Mesenchymal stem cell (in vitro differentiated cells and primary cell): Measurements from ENCODE around the gene MCCC2. TPM values are rescaled to one million over a fixed set of nuclear protein-coding genes. Genes with fewer than 3 reads are reported as not detected.

ENCODE experiments used
- DNase-seq: peaks from one replicate; pipeline ENCODE4 v3.0.0-alpha.2; 2013
- H2AFZ ChIP-seq: one replicate; pipeline ENCODE4 v1.6.1; 2013; ENCODE audit warnings: low read depth, mild to moderate bottlenecking, control low read depth, inconsistent platforms, low read length, moderate library complexity
- H2AK5ac ChIP-seq: 2 replicates; pipeline ENCODE4 v1.6.1; 2013; ENCODE audit warnings: low read length, moderate library complexity, mild to moderate bottlenecking, inconsistent platforms; ENCODE audit not compliant: severe bottlenecking
- H2BK120ac ChIP-seq: one replicate; pipeline ENCODE4 v1.6.1; 2013; ENCODE audit warnings: low read depth, mild to moderate bottlenecking, inconsistent platforms, low read length, moderate library complexity
- H2BK12ac ChIP-seq, 2 experiments: one replicate each; pipeline ENCODE4 v1.6.1; 2013; ENCODE audit warnings: inconsistent platforms in 2 of 2, low read length in 2 of 2, mild to moderate bottlenecking in 2 of 2, moderate library complexity in 2 of 2, control low read depth in 1 of 2
- H2BK15ac ChIP-seq: one replicate; pipeline ENCODE4 v1.6.1; 2013; ENCODE audit warnings: mild to moderate bottlenecking, low read depth, inconsistent platforms; ENCODE audit not compliant: poor library complexity, severe bottlenecking
- H2BK5ac ChIP-seq: 2 replicates; pipeline ENCODE4 v1.6.1; 2013; ENCODE audit warnings: low read depth, mild to moderate bottlenecking, low read length, control low read depth, inconsistent platforms; ENCODE audit not compliant: poor library complexity, severe bottlenecking
- H3K14ac ChIP-seq, 2 experiments: one replicate each; pipeline ENCODE4 v1.6.1; 2013; ENCODE audit warnings: inconsistent platforms in 2 of 2, low read length in 2 of 2, control low read depth in 1 of 2, mild to moderate bottlenecking in 1 of 2, moderate library complexity in 1 of 2
- H3K18ac ChIP-seq, 2 experiments: one replicate each; pipeline ENCODE4 v1.6.1; 2013; ENCODE audit warnings: inconsistent platforms in 2 of 2, low read length in 2 of 2, control low read depth in 1 of 2, low read depth in 1 of 2, mild to moderate bottlenecking in 1 of 2
- H3K23ac ChIP-seq, 2 experiments: one replicate each; pipeline ENCODE4 v1.6.1; 2013; ENCODE audit warnings: inconsistent platforms in 2 of 2, low read length in 2 of 2, mild to moderate bottlenecking in 2 of 2, moderate library complexity in 2 of 2, control low read depth in 1 of 2
- H3K27ac ChIP-seq: 2 replicates; pipeline ENCODE4 v1.5.1; 2013; ENCODE audit warnings: mild to moderate bottlenecking, moderate library complexity, low read length, control low read depth, inconsistent platforms; ENCODE audit not compliant: poor library complexity, severe bottlenecking
- H3K27me3 ChIP-seq, 2 experiments: 2 replicates each; pipeline versions ENCODE4 v1.6.1 to v1.7.0; 2013; ENCODE audit warnings: low read length in 2 of 2, mild to moderate bottlenecking in 2 of 2, moderate library complexity in 2 of 2, control low read depth in 1 of 2, inconsistent platforms in 1 of 2; ENCODE audit not compliant: control insufficient read depth in 1 of 2, insufficient read depth in 1 of 2
- H3K36me3 ChIP-seq, 2 experiments: 2 replicates each; pipeline versions ENCODE4 v1.6.1 to v1.7.0; 2013; ENCODE audit warnings: low read length in 2 of 2, control low read depth in 1 of 2, inconsistent platforms in 1 of 2, low read depth in 1 of 2, mild to moderate bottlenecking in 1 of 2; ENCODE audit not compliant: insufficient read depth in 2 of 2, control insufficient read depth in 1 of 2
- H3K4ac ChIP-seq, 2 experiments: one replicate each; pipeline ENCODE4 v1.6.1; 2013; ENCODE audit warnings: inconsistent platforms in 2 of 2, low read length in 2 of 2, mild to moderate bottlenecking in 2 of 2, moderate library complexity in 2 of 2, control low read depth in 1 of 2, low read depth in 1 of 2
- H3K4me1 ChIP-seq: 2 replicates; pipeline ENCODE4 v1.6.1; 2013; ENCODE audit warnings: low read depth, low read length, control low read depth; ENCODE audit not compliant: control insufficient read depth, insufficient read depth
- H3K4me2 ChIP-seq: 2 replicates; pipeline ENCODE4 v1.6.1; 2013; ENCODE audit warnings: low read length, mild to moderate bottlenecking, inconsistent platforms; ENCODE audit not compliant: poor library complexity, severe bottlenecking
- H3K4me3 ChIP-seq, 2 experiments: 2 replicates each; pipeline versions ENCODE4 v1.5.1 to v1.7.0; 2013; ENCODE audit warnings: low read length in 2 of 2, mild to moderate bottlenecking in 2 of 2, control low read depth in 1 of 2, low read depth in 1 of 2; ENCODE audit not compliant: insufficient read depth in 1 of 2
- H3K79me1 ChIP-seq: replicated peaks from 2 replicates; pipeline ENCODE4 v1.6.1; 2013; ENCODE audit warnings: mild to moderate bottlenecking, control low read depth, low read length, inconsistent platforms; ENCODE audit not compliant: poor library complexity, severe bottlenecking
- H3K9ac ChIP-seq: 2 replicates; pipeline ENCODE4 v1.7.0; 2013; ENCODE audit warnings: mild to moderate bottlenecking, low read length, moderate library complexity
- H3K9me3 ChIP-seq: 2 replicates; pipeline ENCODE4 v1.7.0; 2013; ENCODE audit warnings: mild to moderate bottlenecking, low read length; ENCODE audit not compliant: control insufficient read depth
- H4K8ac ChIP-seq: one replicate; pipeline ENCODE4 v1.6.1; 2013; ENCODE audit warnings: inconsistent platforms, mild to moderate bottlenecking, low read length, moderate library complexity
- H4K91ac ChIP-seq: one replicate; pipeline ENCODE4 v1.6.1; 2013; ENCODE audit warnings: mild to moderate bottlenecking, low read length, inconsistent platforms
- WGBS: methylation state at CpG from one replicate; pipeline ENCODE4 v1.1.7; 2013; ENCODE audit warnings: mixed read lengths; 5-methylcytosine and 5-hydroxymethylcytosine counted together
- small RNA-seq: library from polyadenylated mRNA; stranded (forward); fragments of <200 nt; extraction: miRNeasy Mini kit (QIAGEN cat#:217004); gene quantifications from one replicate; pipeline ENCODE3, GENCODE V24; 2013; ENCODE audit warnings: low read depth

Gene MCCC2

DNA sequence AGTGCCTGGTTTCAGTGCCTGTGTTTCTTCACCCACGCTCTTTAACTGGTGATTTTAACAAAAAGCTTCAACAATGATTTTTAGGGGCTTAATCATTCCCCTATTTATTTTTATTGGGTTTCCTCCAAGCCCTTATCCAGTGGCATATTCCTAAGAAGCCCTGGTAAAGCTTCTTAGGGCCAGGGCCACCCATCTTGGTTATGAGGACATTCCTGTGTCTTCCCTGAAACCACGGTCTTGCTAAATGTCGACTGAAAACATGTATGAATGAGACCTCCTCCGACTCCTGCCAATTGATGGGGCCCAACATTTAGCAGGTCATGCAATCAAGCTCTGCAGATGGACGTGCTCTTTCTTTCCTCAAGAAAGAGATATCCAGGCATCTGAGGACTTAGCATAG lies 118.3 kb downstream of the MCCC2 start:
- Histone ChIP-seq H2AK5ac (no peak overlapping the region), H3K4ac (no peak overlapping the region), H4K8ac (no peak overlapping the region), H3K27ac (no peak overlapping the region), H3K79me1 (no peaks in the 10 kb centered on the region), H4K91ac (no peak overlapping the region), H3K18ac (no peak overlapping the region), H2AFZ (no peak overlapping the region), H3K4me3 (no peak overlapping the region), H3K27me3 (peaks cover 50 to 75% of the 10 kb centered on the region in 2 experiments), H3K9me3 (peaks cover 7% of the 10 kb centered on the region), H3K4me2 (no peak overlapping the region), H3K14ac (no peak overlapping the region), H3K36me3 (no peaks in the 10 kb centered on the region), H2BK15ac (no peak overlapping the region), H2BK120ac (no peak overlapping the region), H2BK5ac (no peak overlapping the region), H3K23ac (no peak overlapping the region), H3K9ac (no peak overlapping the region), H2BK12ac (no peak overlapping the region), H3K4me1 (no peaks in the 10 kb centered on the region)
- no peak for DNase-seq
- WGBS = 71% methylated on average over 5 of the region's 5 CpGs

DNA sequence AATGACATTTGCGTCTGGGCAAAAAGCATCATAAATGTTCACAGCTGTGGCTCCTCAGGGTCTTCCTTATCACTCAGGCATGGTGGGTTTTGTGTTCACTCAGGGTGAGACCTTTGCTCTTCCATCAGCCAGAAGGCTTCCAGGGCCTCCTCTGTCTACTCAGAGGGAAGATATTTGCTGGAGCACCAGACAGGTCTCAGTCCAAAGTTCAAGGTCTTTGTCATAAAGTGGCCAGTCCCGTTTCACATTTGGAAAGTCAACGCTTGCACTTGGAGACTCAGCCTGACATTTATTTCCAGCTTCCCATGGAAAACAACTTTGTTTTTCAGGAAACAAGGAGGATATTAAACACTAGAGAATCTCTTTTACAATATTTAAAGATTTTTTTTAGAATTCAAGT lies 119.8 kb downstream of the MCCC2 start:
- H3K4me3 ChIP-seq = no peak overlapping the region
- H2BK5ac ChIP-seq = no peak overlapping the region
- H3K9ac ChIP-seq = no peak overlapping the region
- H3K27ac ChIP-seq = no peak overlapping the region
- H4K91ac ChIP-seq = no peak overlapping the region
- no peak overlapping the region for H2AK5ac ChIP-seq
- H3K18ac ChIP-seq = no peak overlapping the region
- no peak overlapping the region for H2AFZ ChIP-seq
- H3K79me1 ChIP-seq = no peaks in the 10 kb centered on the region
- DNase-seq = no peak
- H2BK120ac ChIP-seq = no peak overlapping the region
- H2BK12ac ChIP-seq = no peak overlapping the region
- no peak overlapping the region for H4K8ac ChIP-seq
- H3K4me2 ChIP-seq = no peak overlapping the region
- 93% methylated on average over 3 of the region's 3 CpGs for WGBS
- peaks cover 7% of the 10 kb centered on the region for H3K9me3 ChIP-seq
- H3K14ac ChIP-seq = no peak overlapping the region
- H3K27me3 ChIP-seq = peaks cover 45 to 73% of the 10 kb centered on the region in 2 experiments
- H3K4ac ChIP-seq = no peak overlapping the region
- no peaks in the 10 kb centered on the region for H3K36me3 ChIP-seq
- no peaks in the 10 kb centered on the region for H3K4me1 ChIP-seq
- H2BK15ac ChIP-seq = no peak overlapping the region
- H3K23ac ChIP-seq = peak overlapping the region in 1 of 2 experiments; percentile 51

Small RNAs within 50 kb of the gene (small RNA-seq; reads per million reads assigned to genes)
- not detected for gene HMGN1P12
